GM21515 (cell line): ENCODE measurements around the gene GPM6B.

ENCODE experiments used
- ATAC-seq: cut with Tn5 transposase; IDR thresholded peaks from one replicate; pipeline ENCODE4 v1.9.1; 2021; ENCODE audit not compliant: unreplicated experiment

GPM6B gene, protein sequence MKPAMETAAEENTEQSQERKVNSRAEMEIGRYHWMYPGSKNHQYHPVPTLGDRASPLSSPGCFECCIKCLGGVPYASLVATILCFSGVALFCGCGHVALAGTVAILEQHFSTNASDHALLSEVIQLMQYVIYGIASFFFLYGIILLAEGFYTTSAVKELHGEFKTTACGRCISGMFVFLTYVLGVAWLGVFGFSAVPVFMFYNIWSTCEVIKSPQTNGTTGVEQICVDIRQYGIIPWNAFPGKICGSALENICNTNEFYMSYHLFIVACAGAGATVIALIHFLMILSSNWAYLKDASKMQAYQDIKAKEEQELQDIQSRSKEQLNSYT

DNA sequence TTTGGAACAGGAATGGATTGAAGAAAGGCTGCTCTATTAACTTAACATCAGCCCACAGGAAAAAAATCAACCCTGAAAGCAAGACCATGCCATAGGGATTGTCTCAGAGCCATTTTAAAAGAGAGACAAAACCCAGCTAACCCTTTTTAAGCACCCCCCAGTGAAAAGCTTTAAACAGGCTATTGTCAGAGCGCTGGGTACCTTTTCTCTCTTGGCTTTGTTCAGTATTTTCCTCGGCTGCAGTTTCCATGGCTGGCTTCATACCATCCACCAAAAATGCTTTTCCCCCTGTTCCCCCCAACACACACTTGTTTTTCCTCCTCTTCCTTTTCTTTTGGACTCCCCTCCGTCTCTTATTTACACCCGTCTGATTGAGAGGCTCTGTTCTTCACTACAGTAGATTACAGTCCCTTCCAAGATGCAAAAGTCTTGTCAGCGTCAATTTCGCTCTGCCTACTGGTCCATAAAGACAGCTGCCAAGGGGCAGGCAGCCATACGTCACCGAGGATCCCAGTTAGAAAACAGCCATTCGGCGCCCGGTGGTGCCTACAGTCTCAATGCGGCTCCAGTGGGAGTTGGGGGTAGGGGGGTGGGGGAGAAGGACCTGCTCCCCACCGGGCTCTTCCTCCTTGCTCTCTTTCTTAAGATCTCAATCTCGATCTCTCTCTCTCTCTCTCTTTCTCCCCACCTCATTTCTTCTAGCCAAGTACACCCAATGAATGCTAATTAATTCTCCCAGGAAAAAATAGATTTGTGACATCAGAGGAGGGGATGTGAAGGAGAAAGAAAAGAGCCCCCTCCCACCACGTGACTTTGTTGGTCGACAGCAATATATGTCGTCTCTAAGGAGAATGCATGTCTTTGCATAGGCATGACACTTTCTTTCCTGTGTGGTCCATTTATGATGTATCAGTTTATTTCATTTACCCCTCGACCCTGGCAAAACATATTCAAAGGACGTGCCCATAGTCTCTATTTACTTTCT lies at the start of gene GPM6B:
TSS of gene GPM6B (minus strand) at position 451 of the 985 bp plus-strand sequence. CDS start at position 262, 189 bp downstream.
- no peak for ATAC-seq

DNA sequence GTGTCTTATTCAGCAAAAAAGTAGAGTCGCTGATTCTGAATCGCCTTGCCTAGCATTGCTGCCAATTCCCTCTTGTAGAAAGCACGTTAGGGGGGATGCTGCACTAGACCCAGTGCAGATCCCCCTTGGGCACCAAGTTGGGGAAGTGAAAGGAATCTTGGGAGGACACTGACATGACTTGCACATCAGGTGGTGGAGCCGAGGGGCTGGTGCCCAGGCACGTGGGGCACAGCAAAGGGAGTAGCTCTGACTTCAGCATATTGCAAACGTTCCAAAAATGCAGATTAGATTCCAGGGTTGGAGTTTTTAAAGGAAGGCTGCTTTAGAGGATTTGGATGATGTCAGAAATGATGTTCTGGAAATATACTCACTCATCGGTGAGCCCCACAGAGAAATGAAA lies 47.4 kb upstream of the GPM6B start:
- ATAC-seq = no peak

DNA sequence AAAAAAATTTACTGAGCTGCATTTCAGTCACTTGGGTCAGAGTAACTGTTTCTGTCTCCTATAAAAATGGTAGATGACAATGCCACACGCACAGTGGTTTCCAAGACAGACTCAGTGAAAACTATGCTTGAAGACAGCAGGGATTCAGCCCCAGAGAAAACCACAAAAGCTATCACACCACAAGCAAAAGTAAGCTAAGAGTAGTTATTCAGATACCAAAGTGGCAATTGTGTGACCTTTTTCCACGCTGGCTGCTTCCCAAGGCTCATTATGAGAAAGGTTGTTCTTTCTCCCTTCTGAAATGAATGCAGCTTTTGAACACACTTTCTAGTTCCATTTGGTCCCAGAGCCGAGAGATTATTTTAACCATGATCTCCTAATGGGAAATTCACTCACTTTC lies 46.4 kb upstream of the GPM6B start:
- no peak for ATAC-seq

DNA sequence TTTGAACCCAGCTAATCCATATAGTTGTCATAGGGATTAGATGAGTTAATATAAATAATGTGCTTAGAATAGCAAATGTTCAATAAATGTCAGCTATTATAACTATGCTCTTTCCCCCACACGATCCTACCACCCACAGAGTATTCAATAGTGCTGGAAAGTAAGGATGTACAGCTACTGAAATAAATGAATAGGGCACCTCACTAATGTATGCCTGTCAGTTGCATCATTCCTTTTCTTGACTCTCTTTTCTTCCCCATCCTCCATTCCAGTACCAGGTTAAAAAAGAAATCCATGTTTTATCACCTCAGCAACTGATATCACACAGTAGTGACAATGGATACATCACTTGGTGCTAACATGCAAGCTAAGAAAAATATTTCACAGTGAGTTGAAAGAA lies 42.8 kb upstream of the GPM6B start:
- no peak for ATAC-seq

DNA sequence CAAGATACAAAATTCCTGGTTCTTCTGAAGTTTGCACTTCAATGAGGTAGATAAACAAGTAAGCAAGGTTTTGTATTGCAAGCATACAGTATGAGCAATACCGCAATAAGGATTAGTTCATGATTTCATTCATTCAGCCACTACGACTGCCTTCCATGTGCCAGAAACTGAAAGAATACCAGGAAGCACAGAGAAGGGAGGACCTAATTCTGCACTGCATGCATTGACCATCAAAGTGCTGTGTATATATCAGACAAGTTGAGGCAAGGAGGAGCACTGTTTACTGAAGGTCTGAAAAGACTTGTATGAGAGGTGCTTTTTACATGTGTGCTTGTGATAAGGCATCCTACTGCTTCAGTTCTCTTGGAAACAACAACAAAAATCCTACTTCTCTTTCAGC lies 40.9 kb upstream of the GPM6B start:
- no peak for ATAC-seq

DNA sequence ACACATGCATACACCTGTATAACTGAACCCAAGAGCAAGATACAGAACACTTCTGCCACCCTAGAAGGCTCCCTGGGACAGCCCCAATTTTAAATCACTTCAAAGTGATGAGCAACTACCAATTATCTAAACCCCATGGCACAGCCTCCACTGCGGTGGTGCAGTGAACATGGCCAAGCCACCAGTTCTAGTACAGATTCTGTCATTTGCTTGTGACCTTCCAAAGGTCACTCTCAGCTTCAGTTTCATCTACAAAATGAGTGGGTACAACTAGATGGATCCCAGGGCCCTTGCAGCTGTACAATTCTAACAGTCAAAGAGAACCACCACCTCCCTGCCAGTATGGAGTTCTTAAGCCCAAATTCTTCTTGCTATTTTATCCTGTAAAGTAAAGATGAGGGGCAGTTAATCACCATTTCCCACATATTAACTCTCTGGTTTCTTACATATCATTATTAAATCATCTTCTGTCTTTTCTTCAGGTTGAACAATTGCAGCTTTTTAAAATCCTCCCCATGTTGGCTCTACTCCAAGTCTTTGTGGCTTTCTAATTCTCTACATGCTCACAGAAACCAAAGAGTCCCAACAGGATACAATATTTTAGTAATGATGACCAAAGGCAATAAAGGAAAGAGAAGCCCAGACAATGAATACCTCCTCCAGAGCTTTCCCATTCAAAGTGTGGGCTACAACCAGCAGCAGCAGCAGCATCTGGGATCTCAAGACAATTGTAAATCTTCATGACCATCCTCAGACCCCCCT lies 39.0 kb upstream of the GPM6B start:
- no peak for ATAC-seq

DNA sequence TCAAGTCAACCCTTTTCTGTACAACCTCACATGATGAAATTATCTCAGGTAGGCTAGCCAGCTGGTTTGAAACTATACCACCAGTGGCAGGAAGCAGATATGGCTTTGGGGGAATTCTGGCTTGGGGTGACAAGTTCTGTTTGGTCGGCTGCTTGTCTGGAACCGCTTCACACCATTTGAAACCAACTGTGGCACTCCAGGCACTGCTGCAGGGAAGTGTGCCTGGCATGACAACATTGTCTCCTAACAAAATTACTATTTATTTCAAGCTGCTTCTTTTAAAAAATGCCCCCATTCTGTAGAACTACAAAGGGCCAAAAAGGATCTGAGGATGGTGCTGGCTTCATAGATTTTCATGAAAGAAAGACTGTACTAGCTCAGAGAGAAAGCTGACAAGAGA lies 37.1 kb upstream of the GPM6B start:
- ATAC-seq = no peak

DNA sequence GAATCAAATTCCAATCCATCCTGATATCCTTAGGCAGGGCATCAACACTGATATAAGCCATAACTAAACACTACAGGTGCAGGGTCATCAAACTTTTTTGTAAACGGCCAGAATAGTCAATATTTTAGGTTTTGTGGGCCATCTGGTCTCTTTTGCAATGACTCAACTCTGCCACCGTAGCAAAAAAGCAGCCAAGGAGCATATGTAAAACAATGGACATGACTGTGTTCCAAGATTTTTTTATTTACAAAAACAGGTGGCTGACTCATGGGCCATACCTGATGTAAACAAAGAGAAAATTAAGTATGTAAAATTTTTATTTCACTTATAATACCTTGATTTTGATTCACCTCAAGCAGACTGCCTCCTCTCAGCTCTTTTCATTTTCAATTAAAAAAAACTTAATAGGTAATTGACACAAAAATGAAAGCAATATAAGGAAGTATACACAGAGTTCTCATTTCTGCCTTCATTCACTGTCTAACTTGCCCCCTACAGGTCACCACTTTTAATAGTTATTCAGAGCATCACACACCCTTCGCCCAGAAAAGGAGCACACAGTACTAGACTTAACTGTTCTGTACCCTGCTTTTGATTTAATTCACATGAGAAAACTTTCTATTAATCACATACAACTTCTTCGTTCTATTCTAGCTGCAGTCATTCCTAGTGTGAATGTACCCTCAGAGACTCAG lies 35.3 kb upstream of the GPM6B start:
- ATAC-seq = peak; percentile 72

DNA sequence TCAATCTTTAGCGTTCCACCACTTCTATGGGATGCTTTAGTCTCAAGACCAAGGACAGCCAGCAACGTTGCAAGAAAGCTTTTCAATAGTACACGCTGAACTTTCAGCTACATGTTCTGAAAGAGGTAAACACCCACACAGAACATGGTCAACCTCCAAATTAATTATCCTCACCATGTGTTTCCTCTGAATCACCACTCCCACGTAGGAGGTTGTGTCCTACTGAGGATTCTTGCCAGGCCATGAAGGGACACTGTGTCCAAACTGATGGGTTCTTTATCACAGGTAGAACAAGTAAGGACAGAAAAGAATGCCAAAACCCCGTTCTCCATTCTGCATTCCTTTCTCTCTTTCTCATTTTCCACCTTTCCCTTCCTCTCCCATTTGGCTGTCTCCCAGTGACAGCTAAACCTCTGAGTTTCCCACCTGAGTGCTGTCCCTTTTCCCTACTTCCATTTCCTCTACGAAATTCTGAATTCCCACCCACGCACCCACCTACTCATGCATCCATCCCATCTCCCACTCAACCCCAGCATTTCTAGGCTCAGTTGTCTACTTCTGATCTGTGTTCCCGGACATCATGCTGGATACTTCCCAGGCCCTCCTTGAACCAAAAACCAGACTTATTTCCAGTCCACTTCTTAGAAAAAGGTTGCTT lies 29.0 kb upstream of the GPM6B start:
- no peak for ATAC-seq

DNA sequence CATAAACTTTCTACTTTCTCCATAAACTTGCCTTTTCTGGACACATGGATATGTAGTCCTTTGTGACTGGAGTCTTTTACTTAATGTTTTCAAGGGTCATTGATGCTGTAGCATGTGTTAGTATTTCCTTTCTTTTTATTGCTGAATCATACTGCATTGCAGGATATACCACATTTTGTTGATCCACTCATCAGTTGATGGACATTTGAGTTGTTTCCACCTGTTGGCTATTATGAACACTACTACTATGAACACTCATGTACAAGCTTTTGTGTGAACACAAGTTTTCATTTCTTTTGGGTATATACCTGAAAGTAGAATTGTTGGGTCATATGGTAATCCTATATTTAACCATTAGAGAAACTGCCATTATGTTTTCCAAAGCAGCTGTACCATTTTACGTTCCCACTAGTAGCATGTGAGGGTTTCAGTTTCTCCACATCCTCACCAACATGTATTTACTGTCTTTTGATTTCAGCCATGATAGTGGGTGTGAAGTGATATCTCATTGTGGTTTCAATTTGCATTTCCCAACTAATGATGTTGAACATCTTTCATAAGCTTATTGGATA lies 26.3 kb upstream of the GPM6B start:
- no peak for ATAC-seq

DNA sequence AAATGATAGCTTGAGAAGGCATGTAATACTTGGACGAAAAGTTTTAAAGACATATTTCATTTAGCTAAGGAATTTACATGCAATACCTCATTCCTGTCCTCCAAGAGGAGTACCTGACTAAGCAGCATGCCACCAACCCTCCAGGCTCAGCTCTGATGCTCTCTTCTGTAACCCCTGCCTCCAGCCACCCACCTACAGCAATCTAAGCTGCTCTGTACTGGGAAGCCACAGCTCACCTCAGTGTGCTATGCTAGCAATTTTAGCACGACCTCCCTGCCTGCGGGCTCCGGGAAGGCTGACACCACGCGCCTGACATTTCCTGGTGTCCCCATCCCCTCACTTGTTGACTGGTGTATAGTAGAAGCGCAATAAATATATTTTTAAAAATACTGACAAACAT lies 23.2 kb upstream of the GPM6B start:
- no peak for ATAC-seq

DNA sequence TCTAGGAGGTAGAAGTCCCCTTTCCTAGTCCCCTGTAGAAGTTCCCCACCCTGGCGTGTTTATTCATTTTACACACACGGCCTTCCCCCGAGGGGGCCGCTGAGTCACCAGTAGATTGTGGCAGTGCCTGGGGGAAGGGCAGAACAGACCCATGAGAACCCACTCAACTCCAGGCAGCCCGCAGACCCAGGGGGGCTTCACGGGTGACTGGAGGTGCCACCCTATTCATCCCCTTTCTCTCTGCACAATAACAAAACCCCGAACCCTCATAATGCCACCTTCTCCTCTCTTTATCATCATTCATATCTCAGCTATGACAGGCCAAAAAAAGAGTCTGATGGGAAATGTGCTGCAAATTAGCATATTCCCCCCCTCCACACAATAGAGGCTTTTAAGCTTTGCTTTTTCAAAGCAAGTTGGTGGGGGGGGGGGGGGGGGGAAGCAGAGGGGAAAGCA lies 20.4 kb upstream of the GPM6B start:
- ATAC-seq = no peak

DNA sequence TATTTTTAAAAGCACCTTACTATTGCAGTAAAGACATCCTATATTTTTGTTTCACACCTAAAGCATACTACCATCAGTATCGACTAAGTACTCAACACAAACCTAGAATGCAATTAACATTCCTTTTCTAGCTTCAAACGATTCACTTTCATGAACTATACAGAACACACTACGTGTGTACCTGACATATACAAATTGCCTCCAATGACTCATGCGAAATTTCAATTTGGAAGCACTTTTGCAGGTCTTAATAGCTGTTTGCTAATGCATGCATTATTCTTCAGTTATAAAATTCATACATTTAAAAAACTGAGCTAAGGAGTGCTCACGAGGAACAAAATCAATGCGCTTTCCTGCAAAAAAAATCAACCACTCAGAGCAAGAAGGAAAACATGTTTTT lies 19.7 kb upstream of the GPM6B start:
- ATAC-seq = no peak

DNA sequence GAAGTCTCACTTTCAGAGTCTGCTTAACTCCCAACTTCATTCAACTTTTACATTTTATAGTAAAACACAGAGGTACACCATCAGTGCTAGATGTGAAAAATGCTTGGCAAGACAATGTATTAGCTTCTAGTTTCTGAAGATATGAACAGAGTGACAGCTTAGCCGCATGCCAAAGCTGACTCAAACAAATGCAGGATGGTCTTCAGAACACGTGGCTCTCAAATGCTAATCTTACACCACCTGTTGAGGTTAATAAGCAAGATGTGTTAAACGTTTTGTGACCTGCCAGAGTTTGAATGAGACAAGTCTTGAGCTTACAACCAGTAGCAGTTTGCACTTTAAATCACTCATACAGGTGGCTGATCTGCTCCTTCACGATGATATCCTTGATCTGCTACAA lies 18.9 kb upstream of the GPM6B start:
- no peak for ATAC-seq

DNA sequence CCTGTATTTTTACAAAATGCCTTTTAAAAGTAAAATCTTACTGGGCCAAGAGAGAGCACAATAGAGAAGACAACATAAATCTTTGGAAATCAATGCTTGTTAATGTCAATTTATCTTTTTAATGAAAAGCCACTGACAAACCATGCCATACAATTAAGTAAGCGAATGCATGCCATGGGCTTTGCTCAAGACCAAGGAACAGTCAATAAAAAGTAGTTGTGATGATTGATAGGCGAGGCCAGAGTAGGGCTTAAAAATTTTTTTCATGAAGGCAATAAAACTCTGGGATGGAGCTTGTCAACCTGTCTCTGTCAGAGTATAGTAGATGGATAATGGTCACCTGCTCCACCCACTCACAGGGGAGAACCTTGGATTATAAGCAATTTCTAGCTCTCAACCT lies 17.5 kb upstream of the GPM6B start:
- no peak for ATAC-seq

DNA sequence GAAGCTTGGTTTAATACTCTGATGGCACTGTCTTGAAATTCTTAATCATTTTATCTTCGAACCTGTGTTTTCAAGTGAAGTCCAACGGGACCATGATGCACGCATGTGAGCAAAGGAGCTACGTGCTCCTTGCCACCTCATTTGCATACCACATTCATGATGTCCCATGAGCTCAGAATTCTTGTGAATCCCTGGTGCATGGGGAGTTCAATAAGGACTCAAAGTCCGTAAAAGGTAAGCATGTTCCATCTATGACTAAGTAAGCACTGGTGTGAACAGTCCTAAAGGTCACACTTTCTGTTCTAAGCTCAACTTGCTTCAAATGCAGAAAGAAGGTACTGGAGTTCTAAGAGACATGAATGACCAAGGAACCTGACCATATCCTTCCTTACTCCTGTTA lies 13.1 kb upstream of the GPM6B start:
- no peak for ATAC-seq

DNA sequence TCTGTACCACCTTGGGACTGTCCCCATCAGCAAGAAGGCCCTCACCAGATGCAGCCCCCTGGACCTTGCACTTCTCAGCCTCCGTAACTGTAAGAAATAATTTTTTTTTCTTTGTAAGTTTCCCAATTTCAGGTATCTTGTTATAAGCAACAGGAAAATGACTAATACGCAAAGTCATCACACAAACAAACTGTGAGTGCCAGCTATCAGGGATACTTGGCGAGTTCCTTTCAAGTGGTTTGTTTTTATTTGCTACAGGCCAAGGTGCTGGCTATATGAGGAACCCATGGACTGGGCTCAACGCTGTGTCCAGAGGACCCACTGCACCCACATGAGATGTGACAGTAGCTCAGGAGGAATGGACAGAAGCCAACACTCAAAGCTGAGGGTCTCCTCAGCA lies 11.5 kb upstream of the GPM6B start:
- ATAC-seq = no peak

DNA sequence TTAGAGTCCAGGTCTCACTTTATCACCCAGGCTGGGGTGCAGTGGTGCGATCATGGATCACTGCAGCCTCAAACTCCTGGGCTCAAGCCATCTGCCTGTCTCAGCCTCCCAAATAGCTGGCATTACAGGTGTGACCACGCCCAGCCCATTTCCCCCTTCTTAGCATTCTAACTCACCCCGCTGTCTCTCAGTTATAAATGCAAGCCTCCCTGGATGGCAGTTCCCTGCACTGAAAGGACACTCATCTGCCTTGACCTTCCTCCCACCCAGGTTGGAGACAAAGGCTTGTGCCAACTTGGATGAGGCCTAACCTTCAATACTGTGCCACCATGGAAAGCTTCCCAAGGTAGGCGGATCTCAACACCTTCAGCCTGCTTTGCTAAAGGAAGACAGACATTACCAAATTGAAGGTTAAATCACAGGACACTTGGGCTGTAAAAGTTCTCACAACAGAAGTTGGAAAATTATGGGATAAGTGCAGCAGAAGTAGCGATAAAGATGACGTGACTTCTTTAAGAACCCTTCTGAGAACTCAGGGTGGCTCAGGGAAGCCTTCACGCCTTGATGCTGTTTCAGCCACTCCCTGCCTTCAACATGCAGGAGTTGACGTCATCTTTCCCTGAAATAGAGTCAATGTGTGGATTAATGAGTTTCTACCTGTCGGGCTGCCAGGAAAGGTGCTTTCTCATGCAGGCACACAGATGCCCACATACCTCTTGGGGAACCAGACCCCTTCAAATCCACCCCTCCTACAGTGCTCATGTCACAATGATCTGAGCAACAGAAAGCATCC lies 10.6 kb upstream of the GPM6B start:
- no peak for ATAC-seq

DNA sequence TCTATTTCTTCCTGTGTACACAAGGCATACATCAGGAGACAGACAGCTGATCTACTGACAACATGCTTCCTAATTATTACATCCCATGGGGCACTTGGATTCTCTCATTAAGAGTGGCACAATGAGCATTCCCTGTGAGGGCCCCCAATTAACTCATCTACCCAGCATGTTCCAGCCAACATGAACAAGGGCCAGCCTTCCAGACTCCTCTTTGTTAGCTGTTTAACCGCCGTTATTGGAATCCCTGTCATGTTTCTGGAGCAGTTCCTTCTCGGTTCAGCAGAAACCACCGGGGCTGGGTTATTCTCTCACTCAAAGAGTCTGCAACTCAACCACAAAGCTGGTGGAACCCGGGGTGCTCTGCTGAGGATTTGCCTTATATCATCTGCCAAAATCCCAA lies 9.9 kb upstream of the GPM6B start:
- ATAC-seq = no peak
